Stimulated activated naive CD8-positive, alpha-beta T cell treated with anti-CD3 and anti-CD28 coated beads, Interleukin-15, Interleukin-2, amounts not matched to agents 100 ng/mL and 50 ng/mL, for 24 hours (primary cell): ENCODE results near the gene GTPBP6.

ENCODE experiments used
- H3K27ac Mint-ChIP-seq: one replicate; pipeline ENCODE4 v1.8.0; 2021; ENCODE audit warnings: mild to moderate bottlenecking, mixed read lengths
- H3K27me3 Mint-ChIP-seq: one replicate; pipeline ENCODE4 v1.8.0; 2021; ENCODE audit warnings: mixed read lengths
- H3K36me3 Mint-ChIP-seq: one replicate; pipeline ENCODE4 v1.8.0; 2021; ENCODE audit warnings: low read depth, mixed read lengths
- H3K4me1 Mint-ChIP-seq: one replicate; pipeline ENCODE4 v1.8.0; 2021; ENCODE audit warnings: low read depth, mixed read lengths
- H3K4me3 Mint-ChIP-seq: one replicate; pipeline ENCODE4 v1.8.0; 2021; ENCODE audit warnings: mild to moderate bottlenecking, mixed read lengths
- H3K9me3 Mint-ChIP-seq: one replicate; pipeline ENCODE4 v1.8.0; 2021; ENCODE audit warnings: mixed read lengths

The GTPBP6 gene

GRCh38 chrX:345020-345925 is 26.7 kb upstream of the GTPBP6 start:
- H3K4me1 Mint-ChIP-seq = no peaks in the 10 kb centered on the region
- H3K9me3 Mint-ChIP-seq = no peaks in the 10 kb centered on the region
- H3K27me3 Mint-ChIP-seq = no peaks in the 10 kb centered on the region
- H3K27ac Mint-ChIP-seq = no peak overlapping the region
- H3K36me3 Mint-ChIP-seq = peaks cover 13% of the 10 kb centered on the region
- no peak overlapping the region for H3K4me3 Mint-ChIP-seq

DNA sequence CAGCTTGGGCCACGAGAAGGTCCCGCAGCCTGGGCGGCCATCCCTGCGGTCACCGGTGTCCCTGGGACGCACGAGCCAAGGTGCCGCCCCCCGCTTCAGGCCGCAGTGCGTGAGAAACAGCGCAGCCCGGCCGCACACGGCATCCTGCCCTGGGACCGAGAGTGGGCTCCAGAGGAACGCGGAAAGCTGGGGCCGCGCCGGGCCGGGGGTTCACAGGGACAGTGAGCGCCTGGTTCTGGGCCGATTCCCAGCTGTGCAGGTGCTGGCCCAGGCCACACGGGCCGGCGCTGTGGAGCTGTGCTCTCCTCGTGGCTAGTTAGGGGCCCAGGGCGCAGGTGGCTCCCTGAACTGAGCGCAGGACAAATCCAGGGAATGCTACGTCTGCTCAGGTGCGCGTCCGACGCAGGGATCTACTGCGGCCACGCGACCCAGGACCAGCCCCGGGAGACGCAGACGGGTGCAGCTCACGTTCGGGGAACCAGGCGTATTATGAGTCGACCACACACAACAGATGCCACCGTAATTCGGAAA is 25.8 kb upstream of the GTPBP6 start:
- peaks cover 13% of the 10 kb centered on the region for H3K36me3 Mint-ChIP-seq
- no peak overlapping the region for H3K27ac Mint-ChIP-seq
- H3K4me3 Mint-ChIP-seq = no peak overlapping the region
- H3K4me1 Mint-ChIP-seq = no peaks in the 10 kb centered on the region
- H3K27me3 Mint-ChIP-seq = no peaks in the 10 kb centered on the region
- no peaks in the 10 kb centered on the region for H3K9me3 Mint-ChIP-seq

DNA sequence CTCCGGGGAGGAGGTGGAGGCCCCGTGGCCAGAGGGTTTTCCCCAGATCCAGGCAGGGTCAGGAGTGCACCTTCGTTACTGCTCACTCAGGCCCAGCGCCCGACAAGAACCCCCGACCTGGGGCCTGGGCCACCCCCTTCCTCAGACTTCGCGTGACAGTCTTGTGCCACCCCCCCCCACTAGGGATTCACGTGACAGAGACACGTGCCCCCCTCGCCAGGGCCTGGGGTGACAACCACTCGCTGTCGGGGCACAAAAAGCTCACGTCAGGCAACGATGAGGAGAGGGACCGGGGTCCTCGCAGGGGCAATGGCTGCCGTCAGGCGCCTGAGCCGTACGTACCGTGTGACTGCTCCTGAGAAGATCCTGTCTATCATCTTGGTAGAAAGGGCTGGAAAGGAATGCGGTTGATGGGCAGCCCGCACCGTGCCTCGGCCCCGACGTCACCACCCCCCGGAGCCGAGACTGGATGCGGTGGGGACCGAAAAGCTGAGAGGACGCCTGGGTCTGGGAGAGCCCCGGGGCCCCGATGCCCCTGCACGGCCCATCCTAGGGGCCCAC is 23.0 kb upstream of the GTPBP6 start:
- Mint-ChIP-seq H3K27ac (no peak overlapping the region), H3K4me1 (no peaks in the 10 kb centered on the region), H3K27me3 (no peaks in the 10 kb centered on the region), H3K4me3 (no peak overlapping the region), H3K9me3 (no peaks in the 10 kb centered on the region), H3K36me3 (peaks cover 18% of the 10 kb centered on the region)

- Mint-ChIP-seq H3K27me3 (no peaks in the 10 kb centered on the region), H3K27ac (no peak overlapping the region), H3K9me3 (no peaks in the 10 kb centered on the region), H3K4me1 (no peaks in the 10 kb centered on the region), H3K4me3 (no peak overlapping the region), H3K36me3 (peaks cover 24% of the 10 kb centered on the region)
Observed at GRCh38 chrX:340641-341423, 22.2 kb upstream of the GTPBP6 start.

DNA sequence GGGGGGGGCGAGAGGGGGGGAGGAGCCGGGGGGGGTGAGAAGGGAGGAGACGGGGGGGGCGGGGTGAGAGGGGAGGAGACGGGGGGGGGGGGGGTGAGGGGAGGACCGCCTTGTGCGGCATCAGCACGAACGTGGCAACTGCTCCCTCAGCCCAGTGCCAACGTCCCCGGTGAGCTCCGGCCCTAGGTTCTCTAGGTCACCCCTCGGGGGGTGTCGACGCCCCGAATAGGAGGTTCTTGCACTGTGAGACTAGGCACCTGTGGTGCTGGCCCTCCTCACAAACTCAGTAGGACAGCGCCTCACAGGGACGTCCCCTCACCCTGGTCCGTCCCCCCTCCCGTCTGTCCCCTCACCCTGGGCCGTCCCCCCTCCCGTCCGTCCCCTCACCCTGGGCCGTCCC is 21.5 kb upstream of the GTPBP6 start:
- no peak overlapping the region for H3K27ac Mint-ChIP-seq
- peaks cover 24% of the 10 kb centered on the region for H3K36me3 Mint-ChIP-seq
- no peak overlapping the region for H3K4me3 Mint-ChIP-seq
- H3K4me1 Mint-ChIP-seq = no peaks in the 10 kb centered on the region
- no peaks in the 10 kb centered on the region for H3K27me3 Mint-ChIP-seq
- H3K9me3 Mint-ChIP-seq = no peaks in the 10 kb centered on the region

DNA sequence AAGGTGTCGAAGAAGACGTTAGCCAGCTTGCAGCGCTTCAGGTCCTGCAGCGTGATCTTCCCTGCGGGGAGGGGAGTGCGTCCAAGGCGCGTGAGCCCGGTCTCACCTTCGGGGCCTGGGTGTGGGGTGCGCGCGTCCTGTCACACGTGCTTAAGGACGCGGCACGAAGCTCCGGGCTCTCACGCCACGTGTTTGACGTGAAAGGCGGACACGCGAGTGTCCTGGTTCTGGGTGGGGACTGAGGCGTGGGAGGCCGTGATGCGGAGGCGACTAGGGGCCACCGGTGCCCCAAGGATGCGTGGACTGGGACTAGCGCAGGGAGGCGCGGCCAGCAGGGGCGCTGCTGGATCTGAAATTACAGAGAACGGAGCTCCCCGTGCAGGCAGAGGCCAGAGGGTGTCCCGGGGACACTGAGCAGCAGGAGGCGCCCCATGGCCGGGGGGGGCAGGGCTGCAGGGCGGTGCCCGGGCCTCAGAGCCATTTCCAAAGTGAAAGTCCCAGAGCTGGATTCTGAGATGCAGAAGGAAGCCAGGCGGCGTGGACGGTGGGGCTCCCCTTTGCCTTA is 20.3 kb upstream of the GTPBP6 start:
- H3K4me3 Mint-ChIP-seq = no peak overlapping the region
- H3K27ac Mint-ChIP-seq = no peak overlapping the region
- no peaks in the 10 kb centered on the region for H3K4me1 Mint-ChIP-seq
- no peaks in the 10 kb centered on the region for H3K9me3 Mint-ChIP-seq
- H3K27me3 Mint-ChIP-seq = no peaks in the 10 kb centered on the region
- peaks cover 24% of the 10 kb centered on the region for H3K36me3 Mint-ChIP-seq

DNA sequence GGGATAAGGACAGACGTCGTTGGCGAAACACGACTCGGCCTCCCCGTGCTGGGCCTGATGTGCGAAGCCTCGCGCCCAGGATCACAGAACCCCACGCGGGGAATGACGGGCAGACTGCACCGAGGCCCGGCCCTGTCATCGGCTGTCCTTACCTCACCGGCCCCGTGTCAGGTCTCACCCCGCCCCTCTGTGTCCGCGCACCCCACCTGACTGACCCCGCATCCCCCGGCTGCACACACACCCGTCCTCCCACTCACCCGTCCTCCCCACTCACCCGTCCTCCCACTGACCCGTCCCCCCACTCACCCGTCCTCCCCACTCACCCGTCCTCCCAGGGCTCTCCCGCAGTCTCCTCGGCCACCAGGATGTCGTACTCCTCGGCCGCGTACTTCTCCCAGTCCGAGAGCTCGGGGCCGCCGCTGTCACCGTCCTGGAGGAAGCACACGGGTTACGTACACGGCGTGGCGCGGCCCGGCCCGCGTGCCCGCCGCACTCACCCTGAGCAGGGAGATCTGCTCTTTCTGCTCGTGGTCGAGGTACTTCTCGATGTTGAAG is 19.8 kb upstream of the GTPBP6 start:
- H3K27ac Mint-ChIP-seq = no peak overlapping the region
- H3K9me3 Mint-ChIP-seq = no peaks in the 10 kb centered on the region
- no peaks in the 10 kb centered on the region for H3K27me3 Mint-ChIP-seq
- H3K4me1 Mint-ChIP-seq = no peaks in the 10 kb centered on the region
- H3K4me3 Mint-ChIP-seq = no peak overlapping the region
- H3K36me3 Mint-ChIP-seq = peaks cover 24% of the 10 kb centered on the region

DNA sequence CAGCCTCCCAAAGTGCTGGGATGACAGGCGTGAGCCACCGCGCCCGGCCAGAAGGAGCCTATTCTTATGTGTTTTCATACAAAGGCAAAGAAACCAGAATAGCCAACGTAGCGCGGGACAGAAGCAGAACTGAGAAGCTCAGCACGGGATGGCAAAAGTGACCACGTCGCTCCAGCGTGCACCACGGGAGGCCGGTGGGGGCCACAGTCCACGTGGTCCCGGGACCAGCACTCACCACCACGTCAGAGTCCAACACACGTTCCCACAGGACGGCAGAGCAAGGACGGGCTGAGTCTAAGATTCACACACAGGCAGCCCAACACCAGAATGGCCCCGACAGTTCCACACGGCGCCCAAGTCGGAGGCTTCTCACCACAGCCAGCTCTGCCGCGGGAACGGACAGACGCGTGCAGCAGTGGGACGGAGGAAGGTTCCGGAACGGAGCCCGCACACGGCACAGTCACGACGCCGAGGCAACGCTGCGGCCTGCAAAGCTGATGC is 18.8 kb upstream of the GTPBP6 start:
- no peak overlapping the region for H3K27ac Mint-ChIP-seq
- H3K4me1 Mint-ChIP-seq = no peaks in the 10 kb centered on the region
- H3K4me3 Mint-ChIP-seq = no peak overlapping the region
- peaks cover 24% of the 10 kb centered on the region for H3K36me3 Mint-ChIP-seq
- H3K9me3 Mint-ChIP-seq = no peaks in the 10 kb centered on the region
- no peaks in the 10 kb centered on the region for H3K27me3 Mint-ChIP-seq

GRCh38 chrX:336227-336626 is 17.6 kb upstream of the GTPBP6 start:
- Mint-ChIP-seq H3K4me3 (no peak overlapping the region), H3K27ac (no peak overlapping the region), H3K27me3 (no peaks in the 10 kb centered on the region), H3K4me1 (no peaks in the 10 kb centered on the region), H3K36me3 (peaks cover 16% of the 10 kb centered on the region), H3K9me3 (no peaks in the 10 kb centered on the region)

DNA sequence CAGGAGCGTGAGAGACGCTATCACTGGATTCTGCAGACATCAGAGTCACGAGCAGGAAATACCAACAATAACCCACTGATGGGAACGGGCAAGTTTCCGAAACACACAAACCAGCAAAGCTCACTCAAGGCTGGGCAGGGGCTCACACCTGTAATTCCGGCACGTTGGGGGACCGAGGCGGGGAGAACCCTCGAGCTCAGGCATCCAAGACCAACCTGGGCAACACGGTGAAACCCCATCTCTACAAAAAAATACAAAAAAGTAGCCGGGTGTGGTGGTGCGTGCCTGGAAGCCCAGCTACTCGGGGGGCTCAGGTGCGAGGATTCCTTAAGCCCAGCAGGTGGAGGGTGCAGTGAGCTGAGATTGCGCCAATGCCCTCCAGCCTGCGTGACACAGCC is 17.2 kb upstream of the GTPBP6 start:
- Mint-ChIP-seq H3K27me3 (no peaks in the 10 kb centered on the region), H3K4me3 (no peak overlapping the region), H3K4me1 (no peaks in the 10 kb centered on the region), H3K9me3 (no peaks in the 10 kb centered on the region), H3K36me3 (peaks cover 16% of the 10 kb centered on the region), H3K27ac (no peak overlapping the region)

- Mint-ChIP-seq H3K4me3 (no peak overlapping the region), H3K4me1 (no peaks in the 10 kb centered on the region)
Observed at GRCh38 chrX:334971-335757, 16.6 kb upstream of the GTPBP6 start.

GRCh38 chrX:334331-334891 is 15.8 kb upstream of the GTPBP6 start:
- no peak overlapping the region for H3K4me3 Mint-ChIP-seq
- no peaks in the 10 kb centered on the region for H3K27me3 Mint-ChIP-seq

More at GRCh38 chrX:334971-335757, 16.6 kb upstream of the GTPBP6 start:
- Mint-ChIP-seq H3K9me3 (no peaks in the 10 kb centered on the region), H3K27ac (no peak overlapping the region), H3K27me3 (no peaks in the 10 kb centered on the region), H3K36me3 (peaks cover 16% of the 10 kb centered on the region)

DNA sequence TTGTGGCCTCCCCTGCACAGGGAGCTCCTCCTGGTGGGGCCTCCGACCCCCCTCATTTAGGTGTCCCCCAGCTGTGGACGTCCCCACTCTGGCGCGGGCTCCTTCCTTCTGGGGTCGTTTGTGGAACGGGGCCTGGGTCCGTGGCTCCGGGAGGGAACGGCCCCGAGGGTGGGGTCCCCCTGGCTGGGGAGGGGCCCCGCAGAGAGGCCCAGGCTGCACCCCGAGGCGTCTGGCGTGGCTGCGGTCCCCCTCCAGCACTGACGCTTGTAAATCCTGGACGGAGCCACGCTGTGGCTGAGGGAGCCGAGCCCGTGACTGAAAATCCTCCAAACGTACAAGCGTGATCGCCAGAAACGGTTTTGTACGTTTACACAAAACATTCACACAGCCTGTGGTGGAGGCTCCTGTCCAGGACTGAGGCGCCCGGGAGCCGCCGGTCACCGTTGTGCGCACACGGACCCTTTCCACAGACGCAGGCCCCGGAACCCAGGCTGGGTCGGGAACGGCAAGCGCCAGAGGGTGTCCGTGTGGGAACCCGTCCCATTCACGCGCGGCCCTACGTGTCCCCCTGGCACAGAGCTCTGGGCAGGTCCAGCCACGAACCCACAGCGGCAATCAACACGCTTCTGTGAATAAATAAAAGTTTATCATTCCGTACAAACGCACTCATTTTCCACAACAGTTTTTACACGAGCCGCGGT is 15.2 kb upstream of the GTPBP6 start:
- Mint-ChIP-seq H3K9me3 (no peaks in the 10 kb centered on the region), H3K4me3 (no peak overlapping the region), H3K36me3 (peaks cover 16% of the 10 kb centered on the region), H3K27me3 (no peaks in the 10 kb centered on the region), H3K27ac (no peak overlapping the region), H3K4me1 (no peaks in the 10 kb centered on the region)

More at GRCh38 chrX:334331-334891, 15.8 kb upstream of the GTPBP6 start:
- Mint-ChIP-seq H3K36me3 (peaks cover 16% of the 10 kb centered on the region), H3K4me1 (no peaks in the 10 kb centered on the region), H3K27ac (no peak overlapping the region), H3K9me3 (no peaks in the 10 kb centered on the region)
